Ovary (tissue), 9 donors: ENCODE data around the gene RPL21. TPM values are rescaled to one million over a fixed set of nuclear protein-coding genes. Genes with fewer than 3 reads are reported as not detected.

Source experiments
- DNase-seq, 5 donors: peaks; one replicate each; pipeline ENCODE4 v3.0.0-alpha.2; 2019 to 2020
- H3K27ac ChIP-seq, 2 donors: fragments of 200-600 bp; one replicate each; pipeline versions ENCODE4 v1.5.1 to v1.8.0; 2019 to 2022
- H3K27me3 ChIP-seq: fragments of 200-600 bp; one replicate; pipeline ENCODE4 v1.8.0; 2022
- H3K36me3 ChIP-seq: fragments of 200-600 bp; sonication (generic); one replicate; pipeline ENCODE4 v1.5.1; 2019
- H3K4me1 ChIP-seq: one replicate; pipeline ENCODE4 v1.8.1; 2013; ENCODE audit warnings: mild to moderate bottlenecking, moderate library complexity; ENCODE audit not compliant: insufficient read depth
- H3K4me3 ChIP-seq: fragments of 200-600 bp; sonication (generic); one replicate; pipeline ENCODE4 v1.5.1; 2017
- H3K9me3 ChIP-seq, 2 donors: fragments of 200-600 bp in 1 of 2; sonication (generic) in 1 of 2; one replicate each; pipeline versions ENCODE4 v1.5.1 to v1.8.1; 2013 to 2019; ENCODE audit warnings: mild to moderate bottlenecking in 1 of 2, moderate library complexity in 1 of 2
- EP300 ChIP-seq: sonication (generic); formaldehyde crosslinking; IDR thresholded peaks from one replicate; pipeline ENCODE4 v1.6.1; 2017; ENCODE audit warnings: antibody characterized with exemption
- POLR2A ChIP-seq: fragments of 450-650 bp; IDR thresholded peaks from one replicate; pipeline ENCODE4 v1.6.1; 2017; ENCODE audit warnings: antibody characterized with exemption, mild to moderate bottlenecking, moderate library complexity
- WGBS, 3 donors: extraction: QIAGEN DNeasy Blood & Tissue Kit in 1 of 3; methylation state at CpG; one replicate each; pipeline versions ENCODE4 v1.1.5 to v1.1.7; 2013 to 2017; 5-methylcytosine and 5-hydroxymethylcytosine counted together
- intact Hi-C, 4 donors: fragments of 100-400 bp; cut with DNase I; formaldehyde crosslinking; loops; one replicate each; pipeline versions ENCODE4 v1.11.0 to v1.15.1; 2022 to 2023
- polyA plus RNA-seq, 2 donors: library from polyadenylated mRNA; stranded (reverse); fragments of 200-250 nt in 1 of 2; fragments of 350-450 nt in 1 of 2; fragmentation: Illumina TruSeq in 1 of 2; extraction: RNeasy Lipid Tissue Mini Kit (QIAGEN cat#74804) in 1 of 2; gene quantifications; one replicate each; pipeline ENCODE4 v1.2.3, GENCODE V29; 2013 to 2014
- small RNA-seq: library from RNA; depleted of rRNA; stranded (forward); fragments of <200 nt; gene quantifications from one replicate; pipeline ENCODE3, GENCODE V24; 2016
- total RNA-seq, 7 donors: library from RNA; depleted of rRNA in 2 of 7; stranded (reverse); fragments of >200 nt in 2 of 7; fragmentation: NEBNext Ultra II Directional in 3 of 7; extraction: Animal tissue kit (Norgen Biotek cat#: 25700) in 3 of 7; gene quantifications; one replicate each; pipeline versions ENCODE4 v1.1.0 to v1.2.4, GENCODE V29; 2016 to 2023
- TF ChIP-seq, protein P1 (sequence below), 3 donors: fragments of 450-650 bp in 2 of 3; fragments of 200-600 bp in 1 of 3; IDR thresholded peaks; one replicate each; pipeline versions ENCODE4 v1.5.1 to v1.8.0; 2016 to 2022; ENCODE audit warnings: antibody characterized with exemption in 3 of 3, mild to moderate bottlenecking in 1 of 3
- donor health status: DM: no; HTN: no; CAD: no; lungs with moderate emphysema.
- donor health status: DM: no; HTN: no; CAD: no.
- donor health status: Bipolar disorder and iron deficiency.
- donor health status: DM: yes; HTN: yes; CAD: no.
- donor health status: DM: no; HTN: no; CAD: no.
- donor health status: DM: yes; HTN: yes; CAD: no.

The RPL21 gene
- total and polyA plus RNA-seq, 9 donors, result 1,871 to 4,783 (median 2,244) TPM

DNA sequence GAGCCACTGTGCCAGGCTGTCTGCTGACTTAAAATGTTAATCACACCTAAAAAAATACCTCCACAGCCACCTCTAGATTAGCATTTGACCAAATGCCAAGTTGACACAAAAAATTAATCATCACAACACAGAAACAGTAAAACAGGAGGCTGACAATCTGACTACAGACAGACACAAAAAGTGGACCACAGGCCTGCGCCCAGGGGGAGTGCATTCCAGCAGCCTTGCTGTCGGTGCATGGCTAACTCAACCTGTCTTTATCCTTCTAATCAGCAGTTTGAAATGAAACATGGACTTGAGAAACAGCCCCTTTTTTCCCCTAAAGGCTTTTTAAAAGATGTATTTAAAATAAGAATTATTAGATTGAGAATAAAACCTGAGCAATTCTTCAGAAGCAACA lies 53.3 kb downstream of the RPL21 start:
- Histone ChIP-seq H3K36me3 (no peaks in the 10 kb centered on the region), H3K4me1 (no peaks in the 10 kb centered on the region), H3K9me3 (no peaks in the 10 kb centered on the region), H3K4me3 (no peak overlapping the region), H3K27me3 (no peaks in the 10 kb centered on the region), H3K27ac (no peak overlapping the region)
- DNase-seq, result no peak
- intact Hi-C loops, result no loop called here
- TF ChIP-seq, protein P1, sequence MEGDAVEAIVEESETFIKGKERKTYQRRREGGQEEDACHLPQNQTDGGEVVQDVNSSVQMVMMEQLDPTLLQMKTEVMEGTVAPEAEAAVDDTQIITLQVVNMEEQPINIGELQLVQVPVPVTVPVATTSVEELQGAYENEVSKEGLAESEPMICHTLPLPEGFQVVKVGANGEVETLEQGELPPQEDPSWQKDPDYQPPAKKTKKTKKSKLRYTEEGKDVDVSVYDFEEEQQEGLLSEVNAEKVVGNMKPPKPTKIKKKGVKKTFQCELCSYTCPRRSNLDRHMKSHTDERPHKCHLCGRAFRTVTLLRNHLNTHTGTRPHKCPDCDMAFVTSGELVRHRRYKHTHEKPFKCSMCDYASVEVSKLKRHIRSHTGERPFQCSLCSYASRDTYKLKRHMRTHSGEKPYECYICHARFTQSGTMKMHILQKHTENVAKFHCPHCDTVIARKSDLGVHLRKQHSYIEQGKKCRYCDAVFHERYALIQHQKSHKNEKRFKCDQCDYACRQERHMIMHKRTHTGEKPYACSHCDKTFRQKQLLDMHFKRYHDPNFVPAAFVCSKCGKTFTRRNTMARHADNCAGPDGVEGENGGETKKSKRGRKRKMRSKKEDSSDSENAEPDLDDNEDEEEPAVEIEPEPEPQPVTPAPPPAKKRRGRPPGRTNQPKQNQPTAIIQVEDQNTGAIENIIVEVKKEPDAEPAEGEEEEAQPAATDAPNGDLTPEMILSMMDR (IDR thresholded peaks at IDR 0.05), result no peak
- TF ChIP-seq POLR2A (no peak), EP300 (no peak)
- WGBS, 3 donors, result 62 to 66% (median 64%) methylated on average over 2 of the region's 2 CpGs

Small RNAs within 50 kb of the gene (small RNA-seq; reads per million reads assigned to genes)
- gene SNORA27 (not detected), gene SNORD102 (not detected)

Other genes with a start within 250 kb of the RPL21 start
- gene USP12, start 79.7 kb upstream of the RPL21 start, total RNA-seq, result 10 to 100 TPM; 14.0 to 23.6 (median 19.2) TPM
- 10 to 100 TPM in 1 of 2 donors, 1 to 10 TPM in 1; 9.5 to 20.4 TPM for gene USP12, start 79.7 kb upstream of the RPL21 start, polyA plus RNA-seq
- gene RASL11A, start 19.3 kb downstream of the RPL21 start, total RNA-seq, result 10 to 100 TPM in 4 of 7 donors, 1 to 10 TPM in 3; 6.2 to 36.3 (median 10.6) TPM
- gene RASL11A, start 19.3 kb downstream of the RPL21 start, polyA plus RNA-seq, result 10 to 100 TPM; 19.4 to 31.0 TPM
- 10 to 100 TPM; 41.0 to 70.0 (median 46.9) TPM for gene GTF3A, start 173.1 kb downstream of the RPL21 start, total RNA-seq
- gene GTF3A, start 173.1 kb downstream of the RPL21 start, polyA plus RNA-seq, result 10 to 100 TPM; 46.5 to 87.6 TPM
- gene MTIF3, start 199.0 kb downstream of the RPL21 start, total RNA-seq, result 10 to 100 TPM; 33.7 to 61.1 (median 34.9) TPM
- 10 to 100 TPM; 67.1 to 81.2 TPM for gene MTIF3, start 199.0 kb downstream of the RPL21 start, polyA plus RNA-seq